Midbrain (tissue), 1 donor: ENCODE data around the gene EXOC3L4.
A peak's percentile ranks its signal among the peaks of the same experiment; 100 is the strongest.

ENCODE experiments used
- DNase-seq: peaks from one replicate; lab custom pipeline; 2025; lab: John Stamatoyannopoulos, UW

Gene EXOC3L4

DNA sequence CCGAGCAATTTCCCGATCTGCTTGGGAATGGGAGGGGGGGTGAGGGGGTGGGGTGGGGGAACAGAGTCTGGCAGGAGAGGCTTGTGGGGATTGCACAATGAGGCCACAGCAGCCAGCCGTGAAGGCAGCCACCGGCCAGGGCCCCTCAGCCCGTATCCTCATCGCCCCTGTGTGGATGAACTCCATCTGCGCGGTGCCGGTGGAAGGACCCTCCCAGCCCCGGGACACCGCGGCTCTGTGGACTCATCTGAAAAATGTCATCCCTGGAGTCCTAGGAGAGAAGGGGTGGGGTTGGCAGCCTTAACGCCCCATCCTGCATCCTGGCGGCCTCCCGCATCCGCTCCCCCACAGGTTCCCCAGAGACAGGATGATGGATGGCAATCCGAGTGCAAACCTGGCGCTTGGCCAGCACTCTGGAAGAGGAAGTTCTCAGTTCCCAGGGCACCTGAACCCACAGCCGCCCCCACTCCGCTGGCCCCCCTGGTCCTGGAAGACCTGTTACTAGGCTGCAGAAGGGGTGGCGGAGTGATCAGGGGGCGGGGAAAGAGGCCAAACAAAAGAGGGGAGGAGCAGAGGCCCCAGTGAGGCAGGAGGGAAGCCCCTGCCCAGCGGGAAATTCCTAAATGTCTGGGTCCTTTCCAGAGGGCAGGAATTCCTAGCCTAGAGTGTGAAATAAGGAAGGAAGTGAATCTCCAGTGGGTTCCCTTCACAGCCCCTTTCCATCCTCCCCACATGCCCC, 27.5 kb downstream of the EXOC3L4 start:
- DNase-seq = no peak

DNA sequence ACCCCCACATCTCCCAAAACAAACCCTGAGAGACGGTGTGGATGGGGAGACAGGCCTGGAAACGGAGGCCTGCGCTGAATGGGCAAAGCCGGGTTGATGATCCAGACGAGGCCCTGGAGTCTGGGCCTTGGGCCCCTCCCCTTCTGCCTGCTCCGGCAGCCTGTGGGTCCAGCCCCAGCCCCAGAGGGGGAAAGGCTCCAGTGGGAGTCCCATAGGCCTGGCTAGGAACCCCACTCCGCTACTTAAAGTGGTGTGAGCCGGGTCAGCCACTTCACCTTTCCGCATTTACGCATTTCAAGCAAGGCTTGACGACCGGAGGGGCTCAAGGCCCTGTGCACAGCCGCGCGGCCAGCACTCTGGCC, 28.0 kb downstream of the EXOC3L4 start:
- DNase-seq = no peak

- DNase-seq = no peak
These were observed 28.6 kb downstream of the EXOC3L4 start, which contains the start of gene TNFAIP2 for GRCh38 chr14:103122947-103123633. Gene TNFAIP2, plus strand, starts transcription at chr14:103123461. Its CDS starts 2,997 bp downstream, at chr14:103126458.

- DNase-seq = no peak
These were observed 29.3 kb downstream of the EXOC3L4 start for GRCh38 chr14:103123634-103124500.

- no peak for DNase-seq
These were observed 30.0 kb downstream of the EXOC3L4 start for GRCh38 chr14:103124501-103125001.

DNA sequence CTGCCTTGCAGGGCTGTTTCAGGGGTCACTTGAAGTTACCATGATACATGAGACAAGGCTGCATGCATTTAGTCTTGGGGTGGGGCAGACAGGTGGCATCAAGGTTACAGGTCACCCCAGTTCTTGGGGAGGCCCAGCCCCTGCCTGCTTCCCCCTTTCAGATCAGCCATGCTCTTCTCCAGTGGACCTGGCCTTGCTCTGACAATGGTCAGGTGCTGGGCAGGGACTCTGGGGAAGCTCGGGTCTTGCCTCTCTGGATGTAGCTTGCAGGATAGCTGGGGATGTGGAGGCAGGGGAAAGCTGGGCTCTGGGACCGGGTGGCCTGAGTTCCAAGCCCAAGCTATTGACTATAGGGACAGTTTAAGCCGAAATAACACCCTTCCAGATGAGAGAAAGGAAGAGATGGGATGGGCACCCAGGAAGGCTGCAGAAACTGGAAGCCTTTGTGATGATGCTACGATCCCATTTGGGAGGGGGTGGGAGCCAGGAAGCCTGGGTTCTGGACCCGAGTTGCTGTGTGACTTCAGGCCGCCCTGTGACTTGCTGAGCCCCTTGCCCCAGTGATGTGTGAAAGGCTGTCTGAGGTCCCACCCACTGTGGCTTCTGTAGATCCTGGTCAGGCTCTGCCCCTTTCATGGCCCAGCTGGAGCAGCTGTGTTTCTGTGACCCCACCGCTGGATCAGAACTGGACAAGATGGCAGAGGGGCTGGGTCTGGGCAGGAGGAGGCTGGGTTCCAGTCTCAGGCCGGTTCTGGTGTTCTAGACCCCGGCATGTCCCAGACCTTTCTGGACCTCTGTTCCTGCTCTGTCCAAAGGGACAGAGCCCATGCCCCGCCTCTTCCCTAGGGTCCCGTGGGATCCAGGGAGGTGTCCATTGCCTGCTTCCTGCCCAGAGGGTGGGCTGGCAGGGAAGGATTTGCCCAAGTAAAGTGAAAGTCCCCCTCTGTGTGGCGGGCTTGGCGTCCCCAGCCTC, 30.9 kb downstream of the EXOC3L4 start:
- no peak for DNase-seq

DNA sequence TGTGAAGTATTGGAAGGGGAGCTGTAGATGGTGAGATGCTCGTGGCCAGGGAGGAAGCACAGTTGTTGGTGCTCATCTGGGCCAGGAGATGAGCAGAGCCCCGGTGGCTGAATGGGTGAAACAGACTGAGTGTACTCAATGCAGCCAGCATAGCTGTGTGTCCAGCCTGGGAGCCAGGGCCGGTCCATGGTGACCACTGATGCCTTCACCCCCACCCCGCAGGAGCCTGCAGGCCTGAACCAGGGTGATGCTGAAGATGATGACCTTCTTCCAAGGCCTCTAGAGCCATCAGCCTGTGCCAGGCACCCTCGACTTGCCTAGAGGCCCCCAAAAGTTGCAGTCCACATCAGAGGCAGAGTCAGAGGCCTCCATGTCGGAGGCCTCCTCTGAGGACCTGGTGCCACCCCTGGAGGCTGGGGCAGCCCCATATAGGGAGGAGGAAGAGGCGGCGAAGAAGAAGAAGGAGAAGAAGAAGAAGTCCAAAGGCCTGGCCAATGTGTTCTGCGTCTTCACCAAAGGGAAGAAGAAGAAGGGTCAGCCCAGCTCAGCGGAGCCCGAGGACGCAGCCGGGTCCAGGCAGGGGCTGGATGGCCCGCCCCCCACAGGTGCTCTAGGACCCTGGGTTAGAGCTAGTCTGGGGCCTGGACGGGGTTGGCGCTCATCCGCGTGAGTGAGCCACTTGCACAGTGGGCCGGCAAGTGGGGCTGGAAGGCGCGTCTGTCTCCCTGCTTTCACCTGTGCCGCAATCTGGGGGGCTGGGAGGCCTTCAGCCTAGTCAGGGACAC, 31.8 kb downstream of the EXOC3L4 start:
- no peak for DNase-seq

DNA sequence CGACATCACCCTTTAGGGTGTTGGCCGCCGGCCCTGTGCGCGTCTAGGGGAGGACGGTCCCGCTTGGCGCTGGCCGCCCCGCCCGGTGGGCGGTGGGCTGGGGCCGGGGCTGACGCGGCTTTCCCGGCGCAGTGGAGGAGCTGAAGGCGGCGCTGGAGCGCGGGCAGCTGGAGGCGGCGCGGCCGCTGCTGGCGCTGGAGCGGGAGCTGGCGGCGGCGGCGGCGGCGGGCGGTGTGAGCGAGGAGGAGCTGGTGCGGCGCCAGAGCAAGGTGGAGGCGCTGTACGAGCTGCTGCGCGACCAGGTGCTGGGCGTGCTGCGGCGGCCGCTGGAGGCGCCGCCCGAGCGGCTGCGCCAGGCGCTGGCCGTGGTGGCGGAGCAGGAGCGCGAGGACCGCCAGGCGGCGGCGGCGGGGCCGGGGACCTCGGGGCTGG, 32.4 kb downstream of the EXOC3L4 start:
- DNase-seq = peak; percentile 24

DNA sequence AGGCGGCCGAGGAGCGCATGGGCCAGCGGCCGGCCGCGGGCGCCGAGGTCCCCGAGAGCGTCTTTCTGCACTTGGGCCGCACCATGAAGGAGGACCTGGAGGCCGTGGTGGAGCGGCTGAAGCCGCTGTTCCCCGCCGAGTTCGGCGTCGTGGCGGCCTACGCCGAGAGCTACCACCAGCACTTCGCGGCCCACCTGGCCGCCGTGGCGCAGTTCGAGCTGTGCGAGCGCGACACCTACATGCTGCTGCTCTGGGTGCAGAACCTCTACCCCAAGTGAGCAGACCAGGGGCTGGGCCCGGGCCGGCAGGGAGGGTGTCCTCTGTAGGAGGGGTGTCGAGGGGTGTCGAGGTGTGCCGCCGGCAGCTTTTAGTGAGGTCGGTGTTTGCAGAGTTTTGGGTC, 32.8 kb downstream of the EXOC3L4 start:
- no peak for DNase-seq

DNA sequence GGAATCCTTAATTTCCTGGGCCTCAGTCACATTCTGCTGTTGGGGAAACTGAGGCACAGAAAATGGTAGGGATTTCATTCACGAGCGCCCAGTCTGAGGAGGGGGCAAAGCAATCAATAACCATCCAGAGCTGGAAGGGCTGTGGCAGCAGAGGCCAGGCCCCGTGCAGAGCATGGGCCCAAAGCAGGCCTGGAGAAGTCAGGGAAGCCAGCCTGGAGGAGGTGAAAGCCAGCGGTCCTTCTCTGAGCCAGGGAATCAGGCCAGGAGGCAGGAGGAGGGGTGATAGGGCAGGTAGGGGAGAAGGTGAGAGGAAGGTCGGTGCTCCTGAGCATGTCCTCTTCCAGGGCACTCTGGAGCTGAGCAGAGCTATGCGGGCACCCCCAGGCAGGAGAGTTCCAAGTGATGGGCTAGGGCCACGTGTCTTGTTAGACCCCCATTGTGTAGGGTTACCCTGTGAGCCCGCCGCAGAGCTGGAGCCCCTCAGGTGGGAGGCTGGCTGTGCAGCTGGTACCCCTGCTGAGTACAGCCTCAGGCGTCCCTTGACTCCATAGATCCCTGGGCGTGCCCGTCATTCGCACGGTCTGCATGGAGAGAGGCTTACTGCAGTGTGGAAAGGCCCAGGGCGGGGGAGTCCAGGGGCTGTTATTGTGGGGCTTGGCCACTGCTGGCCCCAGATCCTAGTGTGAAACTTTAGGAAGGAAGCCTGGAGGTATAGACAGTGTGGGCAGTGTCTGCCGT, 33.5 kb downstream of the EXOC3L4 start:
- no peak for DNase-seq

DNA sequence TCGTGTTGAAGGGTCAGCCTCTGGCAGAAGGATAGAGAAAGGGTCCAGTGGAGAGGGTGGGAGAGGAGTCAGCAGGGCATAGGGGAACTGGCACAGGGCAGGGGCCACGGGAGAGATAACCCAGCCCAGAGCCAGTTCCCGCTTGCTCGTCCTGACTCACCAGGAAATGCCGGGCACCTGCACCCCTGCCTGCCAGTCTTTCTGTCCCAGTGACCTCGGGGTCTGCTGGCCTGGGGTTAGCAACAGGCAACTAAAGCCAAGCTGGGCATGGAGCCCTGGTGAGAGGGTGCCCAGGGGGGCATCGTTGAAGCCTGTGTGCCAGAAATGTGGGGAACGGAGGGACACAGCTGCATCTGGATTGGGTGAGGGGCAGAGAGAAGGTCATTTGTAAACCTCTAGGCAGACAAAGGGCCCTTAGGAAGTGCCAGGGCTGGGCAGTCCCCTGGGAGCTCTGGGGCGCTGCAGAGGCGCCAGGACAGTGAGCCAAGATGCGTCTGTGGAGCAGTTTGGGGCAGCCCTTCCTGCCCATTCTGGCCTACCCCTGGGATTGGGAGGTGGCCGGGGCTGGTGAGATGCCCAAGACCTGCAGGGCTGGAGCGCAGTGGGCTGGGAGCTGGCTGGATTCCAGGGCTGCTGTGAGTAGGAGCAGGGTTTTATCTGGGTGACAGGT, 34.2 kb downstream of the EXOC3L4 start:
- no peak for DNase-seq

- DNase-seq = no peak
These were observed 34.9 kb downstream of the EXOC3L4 start for GRCh38 chr14:103129301-103130016.

DNA sequence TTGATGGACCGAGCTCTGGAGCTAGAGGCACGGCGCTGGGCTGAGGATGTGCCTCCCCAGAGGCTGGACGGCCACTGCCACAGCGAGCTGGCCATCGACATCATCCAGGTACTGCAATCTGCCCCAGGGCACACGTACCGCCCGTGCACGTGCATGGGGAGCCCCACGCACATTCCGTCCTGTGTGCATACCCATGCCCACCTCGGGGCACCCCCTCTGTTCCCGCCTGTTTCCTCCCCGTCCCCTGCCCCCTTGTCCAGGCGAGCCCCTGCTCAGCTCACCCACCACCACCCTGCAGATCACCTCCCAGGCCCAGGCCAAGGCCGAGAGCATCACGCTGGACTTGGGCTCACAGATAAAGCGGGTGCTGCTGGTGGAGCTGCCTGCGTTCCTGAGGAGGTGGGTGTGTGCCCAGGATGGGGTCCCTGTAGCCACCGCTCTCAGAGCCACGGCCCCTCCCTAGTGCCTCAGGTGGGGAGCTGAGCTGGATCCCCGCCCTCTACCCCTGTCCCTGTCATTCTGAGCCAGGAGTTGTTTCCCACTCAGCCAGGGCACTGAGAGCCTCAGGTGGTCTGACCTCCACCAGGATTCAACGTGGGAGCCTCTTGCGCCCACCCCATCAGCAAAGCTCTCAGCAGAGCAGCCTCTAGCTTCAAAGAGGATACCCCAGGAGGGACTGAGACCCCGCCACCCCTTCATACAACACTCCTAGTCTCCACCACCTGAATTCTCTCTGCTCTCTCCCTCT, 35.7 kb downstream of the EXOC3L4 start:
- no peak for DNase-seq

GRCh38 chr14:103130965-103131364, 36.4 kb downstream of the EXOC3L4 start:
- DNase-seq = no peak

- no peak for DNase-seq
These were observed 37.1 kb downstream of the EXOC3L4 start for GRCh38 chr14:103131580-103131979.

DNA sequence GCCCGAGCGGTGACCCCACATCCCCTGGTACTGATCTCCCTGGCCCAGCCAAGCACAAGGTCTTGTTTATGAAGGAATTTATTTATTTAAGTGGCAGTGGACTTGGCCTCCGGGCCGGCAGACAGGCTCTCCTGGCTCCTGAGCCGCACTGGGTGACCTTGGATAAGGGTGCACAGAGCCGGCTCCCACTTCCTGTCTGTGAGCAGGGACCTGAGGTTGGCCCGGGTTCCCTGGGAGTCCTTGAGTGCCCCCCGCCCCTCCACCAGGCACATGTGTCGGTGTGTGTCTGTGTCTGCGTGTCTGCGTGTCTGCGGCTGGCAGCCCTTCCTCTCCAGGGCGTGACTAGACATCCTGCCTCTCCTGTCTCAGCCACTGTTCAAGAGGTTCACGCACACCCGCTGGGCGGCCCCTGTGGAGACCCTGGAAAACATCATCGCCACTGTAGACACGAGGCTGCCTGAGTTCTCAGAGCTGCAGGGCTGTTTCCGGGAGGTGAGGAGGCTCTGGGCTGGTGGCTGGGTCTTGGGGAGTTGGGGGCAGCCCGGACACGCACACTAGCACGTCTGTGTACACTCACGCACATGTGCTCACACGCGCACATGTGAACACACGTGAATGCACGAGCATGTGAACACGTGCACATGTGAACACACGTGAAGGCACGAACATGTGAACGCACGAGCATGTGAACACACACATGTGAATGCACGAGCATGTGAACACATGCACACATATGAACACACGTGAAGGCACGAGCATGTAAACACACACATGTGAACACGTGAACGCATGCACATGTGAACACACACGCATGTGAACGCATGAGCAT, 38.1 kb downstream of the EXOC3L4 start:
- DNase-seq = no peak
